Progenitor cell of endocrine pancreas (in vitro differentiated cells): Measurements from ENCODE around the gene VRK3. TPM values are rescaled to one million over a fixed set of nuclear protein-coding genes. Genes with fewer than 3 reads are reported as not detected.
"Not testable (repeated sequence)": the region's sequence is repeated elsewhere in the genome, so short reads cannot be mapped to it uniquely, and the experiment has no call there.

Experiments used
- DNase-seq: peaks from one replicate; pipeline ENCODE4 v3.0.0; 2021; ENCODE audit warnings: low spot score; ENCODE audit not compliant: unreplicated experiment
- H3K27ac Mint-ChIP-seq: 2 replicates; pipeline ENCODE4 v1.8.0; 2021; ENCODE audit warnings: mild to moderate bottlenecking, moderate library complexity, mixed read lengths
- H3K27me3 Mint-ChIP-seq: 2 replicates; pipeline ENCODE4 v1.8.0; 2021; ENCODE audit warnings: mixed read lengths
- H3K36me3 Mint-ChIP-seq: 2 replicates; pipeline ENCODE4 v1.8.0; 2022; ENCODE audit warnings: mixed read lengths; ENCODE audit not compliant: insufficient read depth
- H3K4me1 Mint-ChIP-seq: 2 replicates; pipeline ENCODE4 v1.8.0; 2021; ENCODE audit warnings: low read depth, mixed read lengths
- H3K4me3 Mint-ChIP-seq: 2 replicates; pipeline ENCODE4 v1.8.0; 2021; ENCODE audit warnings: low read depth, mild to moderate bottlenecking, moderate library complexity, mixed read lengths
- H3K9me3 Mint-ChIP-seq: 2 replicates; pipeline ENCODE4 v1.8.0; 2021; ENCODE audit warnings: low read depth, mixed read lengths
- CTCF ChIP-seq: fragments of 200-600 bp; sonication (generic); IDR thresholded peaks from one replicate; pipeline ENCODE4 v1.5.0; 2021; ENCODE audit warnings: antibody characterized with exemption, mild to moderate bottlenecking; ENCODE audit not compliant: unreplicated experiment
- total RNA-seq: library from RNA; stranded (reverse); gene quantifications from 2 replicates; pipeline ENCODE4 v1.2.1, GENCODE V29; 2021

The VRK3 gene
- total RNA-seq, 1 donor from 2014 or later: 53.4 TPM

- Mint-ChIP-seq H3K27me3 (peaks cover 16% of the 10 kb centered on the region), H3K4me3 (no peak overlapping the region), H3K9me3 (no peaks in the 10 kb centered on the region), H3K27ac (no peak overlapping the region), H3K36me3 (no peaks in the 10 kb centered on the region), H3K4me1 (no peaks in the 10 kb centered on the region)
- no peak for DNase-seq
- no peak for TF ChIP-seq CTCF
These were observed 56.8 kb downstream of the VRK3 start for GRCh38 chr19:49968279-49968922.

- not testable (repeated sequence) for H3K27ac Mint-ChIP-seq, H3K4me3 Mint-ChIP-seq, DNase-seq, H3K27me3 Mint-ChIP-seq, H3K4me1 Mint-ChIP-seq, H3K36me3 Mint-ChIP-seq, H3K9me3 Mint-ChIP-seq
These were observed 64.2 kb downstream of the VRK3 start, which contains the start of gene SIGLEC11 for GRCh38 chr19:49960980-49961379. Gene SIGLEC11 (minus strand): TSS chr19:49961172. CDS start chr19:49961081, 91 bp downstream.

GRCh38 chr19:49959892-49960291, 65.3 kb downstream of the VRK3 start:
- H3K36me3 Mint-ChIP-seq, DNase-seq, H3K27me3 Mint-ChIP-seq, H3K4me1 Mint-ChIP-seq, H3K9me3 Mint-ChIP-seq, H3K4me3 Mint-ChIP-seq, H3K27ac Mint-ChIP-seq: not testable (repeated sequence)

- not testable (repeated sequence) for H3K27ac Mint-ChIP-seq
These were observed 66.6 kb downstream of the VRK3 start for GRCh38 chr19:49958596-49958995.

GRCh38 chr19:49958144-49958543, 67.0 kb downstream of the VRK3 start:
- DNase-seq, H3K9me3 Mint-ChIP-seq, H3K36me3 Mint-ChIP-seq, H3K4me3 Mint-ChIP-seq, H3K27me3 Mint-ChIP-seq: not testable (repeated sequence)
- Mint-ChIP-seq H3K4me1 (peaks cover 16% of the 10 kb centered on the region), H3K27ac (peak overlapping the region; percentile 71)

More at GRCh38 chr19:49958596-49958995, 66.6 kb downstream of the VRK3 start:
- H3K27me3 Mint-ChIP-seq, H3K9me3 Mint-ChIP-seq, H3K36me3 Mint-ChIP-seq, H3K4me3 Mint-ChIP-seq, DNase-seq: not testable (repeated sequence)
- H3K4me1 Mint-ChIP-seq: peaks cover 15% of the 10 kb centered on the region

- H3K4me3 Mint-ChIP-seq: no peak overlapping the region
- H3K27ac Mint-ChIP-seq: no peak overlapping the region
- no peaks in the 10 kb centered on the region for H3K27me3 Mint-ChIP-seq
- H3K9me3 Mint-ChIP-seq: no peaks in the 10 kb centered on the region
- no peak for DNase-seq
- no peaks in the 10 kb centered on the region for H3K36me3 Mint-ChIP-seq
- no peak for TF ChIP-seq CTCF
- peaks cover 20% of the 10 kb centered on the region for H3K4me1 Mint-ChIP-seq
These were observed 67.8 kb downstream of the VRK3 start for GRCh38 chr19:49957262-49957915.

GRCh38 chr19:49956115-49956495, 69.1 kb downstream of the VRK3 start:
- peaks cover 20% of the 10 kb centered on the region for H3K4me1 Mint-ChIP-seq
- H3K27me3 Mint-ChIP-seq: no peaks in the 10 kb centered on the region
- H3K4me3 Mint-ChIP-seq: no peak overlapping the region
- no peak for TF ChIP-seq CTCF
- no peak for DNase-seq
- H3K9me3 Mint-ChIP-seq: no peaks in the 10 kb centered on the region
- no peaks in the 10 kb centered on the region for H3K36me3 Mint-ChIP-seq
- H3K27ac Mint-ChIP-seq: no peak overlapping the region
